ENCODE data around the gene FOXA2. TPM values are rescaled to one million over a fixed set of nuclear protein-coding genes. Genes with fewer than 3 reads are reported as not detected.

The FOXA2 gene
- total and polyA plus RNA-seq, 2 of the 13 experiments (the other 11 are each of a cell fraction or from before 2014, with no cell fraction given): 8.8 to 12.2 TPM

- TF ChIP-seq ZXDC (CRISPR knock-in tag; IDR thresholded peaks at IDR 0.05) (no peak), SAFB2 (CRISPR knock-in tag; IDR thresholded peaks at IDR 0.05; ENCODE audit: borderline replicate concordance, low read depth) (peak; percentile 32; the same call in 1 of the 2 replicates), MBNL3 (CRISPR knock-in tag; conservative IDR thresholded peaks at IDR 0.05) (no peak), ZNF343 (CRISPR knock-in tag; IDR thresholded peaks at IDR 0.05) (no peak; the same call in 1 of the 2 replicates), ZBTB25 (CRISPR knock-in tag; IDR thresholded peaks at IDR 0.05) (peak; percentile 92), MIER3 (CRISPR knock-in tag; IDR thresholded peaks at IDR 0.05; ENCODE audit: borderline replicate concordance) (peak; percentile 92; the same call in 1 of the 2 replicates), ZNF567 (CRISPR knock-in tag; IDR thresholded peaks at IDR 0.05; ENCODE audit: borderline replicate concordance) (no peak), CEBPG (CRISPR knock-in tag; IDR thresholded peaks at IDR 0.05) (peak; percentile 94), GPBP1L1 (CRISPR knock-in tag; IDR thresholded peaks at IDR 0.05) (no peak), ZNF160 (CRISPR knock-in tag; IDR thresholded peaks at IDR 0.05) (no peak; the same call in 1 of the 2 replicates), KIAA2018 (CRISPR knock-in tag; IDR thresholded peaks at IDR 0.05; ENCODE audit: borderline replicate concordance) (no peak), SP4 (CRISPR knock-in tag; IDR thresholded peaks at IDR 0.05) (no peak), SMARCC2 (IDR thresholded peaks at IDR 0.05) (no peak), ZNF260 (CRISPR knock-in tag; IDR thresholded peaks at IDR 0.05; ENCODE audit: borderline replicate concordance, low read depth) (no peak)
Measured at GRCh38 chr20:22584922-22585785, 782 bp upstream of the FOXA2 start (continued).
